ENCODE data around the gene CDKN2C.
"Not testable (repeated sequence)": the region's sequence is repeated elsewhere in the genome, so short reads cannot be mapped to it uniquely, and the experiment has no call there.

Gene CDKN2C

GRCh38 chr1:50992532-50993318 lies 22.7 kb downstream of the CDKN2C start:
- H3K4me3 ChIP-seq (ENCODE audit: low read depth, low read length) = no peak overlapping the region
- TF ChIP-seq CTCF (conservative IDR thresholded peaks at IDR 0.05; ENCODE audit: low read depth, low read length) = no peak
- DNase-seq (ENCODE audit: low read depth) = no peak

GRCh38 chr1:50993645-50994044 lies 23.6 kb downstream of the CDKN2C start:
- TF ChIP-seq CTCF (conservative IDR thresholded peaks at IDR 0.05; ENCODE audit: low read depth, low read length) = no peak
- no peak overlapping the region for H3K4me3 ChIP-seq (ENCODE audit: low read depth, low read length)
- no peak for DNase-seq (ENCODE audit: low read depth)

GRCh38 chr1:50994997-50995396 lies 25.0 kb downstream of the CDKN2C start:
- no peak for DNase-seq (ENCODE audit: low read depth)
- no peak overlapping the region for H3K4me3 ChIP-seq (ENCODE audit: low read depth, low read length)
- no peak for TF ChIP-seq CTCF (conservative IDR thresholded peaks at IDR 0.05; ENCODE audit: low read depth, low read length)

- no peak for TF ChIP-seq CTCF (conservative IDR thresholded peaks at IDR 0.05; ENCODE audit: low read depth, low read length)
- no peak for DNase-seq (ENCODE audit: low read depth)
- H3K4me3 ChIP-seq (ENCODE audit: low read depth, low read length) = no peak overlapping the region
These were observed 25.6 kb downstream of the CDKN2C start for GRCh38 chr1:50995651-50996050.

GRCh38 chr1:50996083-50996482 lies 26.0 kb downstream of the CDKN2C start:
- no peak for TF ChIP-seq CTCF (conservative IDR thresholded peaks at IDR 0.05; ENCODE audit: low read depth, low read length)
- no peak for DNase-seq (ENCODE audit: low read depth)
- no peak overlapping the region for H3K4me3 ChIP-seq (ENCODE audit: low read depth, low read length)

- not testable (repeated sequence) for DNase-seq (ENCODE audit: low read depth); H3K4me3 ChIP-seq (ENCODE audit: low read depth, low read length)
These were observed 29.3 kb downstream of the CDKN2C start for GRCh38 chr1:50999375-50999774.

- TF ChIP-seq CTCF (conservative IDR thresholded peaks at IDR 0.05; ENCODE audit: low read depth, low read length) = no peak
- no peak overlapping the region for H3K4me3 ChIP-seq (ENCODE audit: low read depth, low read length)
- DNase-seq (ENCODE audit: low read depth) = no peak
These were observed 30.1 kb downstream of the CDKN2C start for GRCh38 chr1:51000160-51000559.

All from choroid plexus epithelial cell (primary cell).